ENCODE measurements around the gene BMPR1B.

Gene BMPR1B

GRCh38 chr4:94801016-94801415 lies 43.3 kb downstream of the BMPR1B start:
- Histone ChIP-seq H3K4me1 (ENCODE audit: control insufficient read depth, insufficient read depth, low read length, poor library complexity, severe bottlenecking) (no peaks in the 10 kb centered on the region), H3K36me3 (ENCODE audit: control insufficient read depth, insufficient read depth, low read length) (no peaks in the 10 kb centered on the region), H3K9me3 (ENCODE audit: control insufficient read depth, low read length) (no peaks in the 10 kb centered on the region), H3K27me3 (replicated peaks; ENCODE audit: control insufficient read depth, insufficient read depth, low read length, poor library complexity, severe bottlenecking) (no peaks in the 10 kb centered on the region), H3K4me3 (ENCODE audit: insufficient read depth, low read depth, low read length, poor library complexity, severe bottlenecking) (no peak overlapping the region), H3K27ac (ENCODE audit: insufficient read depth, low read length, poor library complexity, severe bottlenecking) (no peak overlapping the region)
- DNase-seq: no peak

- H3K36me3 ChIP-seq (ENCODE audit: control insufficient read depth, insufficient read depth, low read length): no peaks in the 10 kb centered on the region
- no peaks in the 10 kb centered on the region for H3K9me3 ChIP-seq (ENCODE audit: control insufficient read depth, low read length)
- H3K4me3 ChIP-seq (ENCODE audit: insufficient read depth, low read depth, low read length, poor library complexity, severe bottlenecking): no peak overlapping the region
- H3K27ac ChIP-seq (ENCODE audit: insufficient read depth, low read length, poor library complexity, severe bottlenecking): no peak overlapping the region
- DNase-seq: no peak
- H3K27me3 ChIP-seq (replicated peaks; ENCODE audit: control insufficient read depth, insufficient read depth, low read length, poor library complexity, severe bottlenecking): no peaks in the 10 kb centered on the region
- H3K4me1 ChIP-seq (ENCODE audit: control insufficient read depth, insufficient read depth, low read length, poor library complexity, severe bottlenecking): no peaks in the 10 kb centered on the region
Measured at GRCh38 chr4:94802091-94802490, 44.3 kb downstream of the BMPR1B start.

DNA sequence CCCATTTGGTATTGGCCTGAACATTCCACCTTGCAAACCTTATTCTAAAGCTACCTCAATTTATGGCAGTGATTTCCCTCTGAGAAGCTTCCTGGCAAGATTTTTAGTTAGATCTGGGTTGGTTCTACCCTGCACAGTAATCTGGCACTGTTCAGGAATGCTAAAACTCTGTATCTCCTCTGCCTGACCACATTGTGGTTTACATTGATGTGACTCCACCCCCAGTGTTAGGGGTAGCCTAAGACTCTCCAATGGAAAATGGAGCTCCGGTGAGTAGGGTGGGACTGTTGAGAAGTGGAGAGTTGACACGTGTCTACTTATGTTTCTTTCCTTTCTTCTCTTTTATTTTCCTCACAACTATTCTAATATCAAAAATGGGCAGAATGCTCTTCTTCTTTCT lies 45.4 kb downstream of the BMPR1B start:
- no peaks in the 10 kb centered on the region for H3K27me3 ChIP-seq (replicated peaks; ENCODE audit: control insufficient read depth, insufficient read depth, low read length, poor library complexity, severe bottlenecking)
- DNase-seq: no peak
- no peak overlapping the region for H3K27ac ChIP-seq (ENCODE audit: insufficient read depth, low read length, poor library complexity, severe bottlenecking)
- H3K4me1 ChIP-seq (ENCODE audit: control insufficient read depth, insufficient read depth, low read length, poor library complexity, severe bottlenecking): no peaks in the 10 kb centered on the region
- H3K4me3 ChIP-seq (ENCODE audit: insufficient read depth, low read depth, low read length, poor library complexity, severe bottlenecking): no peak overlapping the region
- H3K9me3 ChIP-seq (ENCODE audit: control insufficient read depth, low read length): no peaks in the 10 kb centered on the region
- H3K36me3 ChIP-seq (ENCODE audit: control insufficient read depth, insufficient read depth, low read length): no peaks in the 10 kb centered on the region

DNA sequence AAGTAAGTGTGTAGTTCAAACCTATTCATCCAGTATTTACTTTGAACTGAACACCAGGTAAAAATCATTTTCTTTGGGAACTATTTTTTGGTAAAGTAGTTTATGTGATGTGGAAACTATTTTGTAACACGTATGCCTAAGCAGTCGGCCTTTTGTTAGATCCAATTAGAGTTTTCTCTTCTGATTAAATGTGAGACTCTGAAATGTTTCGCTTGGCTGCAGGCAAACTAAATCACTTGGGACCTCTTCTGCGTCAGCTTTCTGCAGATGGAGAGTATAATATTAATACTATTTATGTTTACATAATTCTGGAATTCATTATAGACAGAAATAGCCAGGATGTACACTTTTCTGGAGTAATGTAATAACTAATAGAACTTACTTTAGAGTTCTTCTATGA lies 46.9 kb downstream of the BMPR1B start:
- H3K36me3 ChIP-seq (ENCODE audit: control insufficient read depth, insufficient read depth, low read length): no peaks in the 10 kb centered on the region
- H3K4me1 ChIP-seq (ENCODE audit: control insufficient read depth, insufficient read depth, low read length, poor library complexity, severe bottlenecking): no peaks in the 10 kb centered on the region
- H3K27me3 ChIP-seq (replicated peaks; ENCODE audit: control insufficient read depth, insufficient read depth, low read length, poor library complexity, severe bottlenecking): no peaks in the 10 kb centered on the region
- H3K27ac ChIP-seq (ENCODE audit: insufficient read depth, low read length, poor library complexity, severe bottlenecking): no peak overlapping the region
- no peak for DNase-seq
- no peak overlapping the region for H3K4me3 ChIP-seq (ENCODE audit: insufficient read depth, low read depth, low read length, poor library complexity, severe bottlenecking)
- H3K9me3 ChIP-seq (ENCODE audit: control insufficient read depth, low read length): no peaks in the 10 kb centered on the region

DNA sequence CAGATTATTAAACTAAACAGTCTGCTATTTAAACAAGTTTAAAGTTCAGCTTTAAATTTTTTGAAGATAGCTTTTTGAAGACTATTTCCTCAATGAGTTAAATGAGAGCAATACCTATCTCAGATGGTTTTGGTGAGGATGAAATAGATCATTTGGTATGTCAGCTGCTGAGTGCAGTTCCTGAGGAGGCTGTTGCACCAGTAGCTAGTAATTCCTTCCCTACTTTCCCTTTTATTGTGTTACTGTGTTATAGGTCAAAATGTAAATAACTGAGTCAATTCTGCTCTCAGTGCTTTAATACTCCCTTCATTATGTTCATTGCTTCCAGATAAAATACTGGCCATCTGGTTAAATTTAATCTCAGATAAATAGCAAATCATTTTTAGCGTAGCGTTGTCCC lies 48.6 kb downstream of the BMPR1B start:
- H3K27me3 ChIP-seq (replicated peaks; ENCODE audit: control insufficient read depth, insufficient read depth, low read length, poor library complexity, severe bottlenecking): no peaks in the 10 kb centered on the region
- no peaks in the 10 kb centered on the region for H3K9me3 ChIP-seq (ENCODE audit: control insufficient read depth, low read length)
- H3K36me3 ChIP-seq (ENCODE audit: control insufficient read depth, insufficient read depth, low read length): no peaks in the 10 kb centered on the region
- no peak for DNase-seq
- no peak overlapping the region for H3K4me3 ChIP-seq (ENCODE audit: insufficient read depth, low read depth, low read length, poor library complexity, severe bottlenecking)
- no peaks in the 10 kb centered on the region for H3K4me1 ChIP-seq (ENCODE audit: control insufficient read depth, insufficient read depth, low read length, poor library complexity, severe bottlenecking)
- H3K27ac ChIP-seq (ENCODE audit: insufficient read depth, low read length, poor library complexity, severe bottlenecking): no peak overlapping the region

DNA sequence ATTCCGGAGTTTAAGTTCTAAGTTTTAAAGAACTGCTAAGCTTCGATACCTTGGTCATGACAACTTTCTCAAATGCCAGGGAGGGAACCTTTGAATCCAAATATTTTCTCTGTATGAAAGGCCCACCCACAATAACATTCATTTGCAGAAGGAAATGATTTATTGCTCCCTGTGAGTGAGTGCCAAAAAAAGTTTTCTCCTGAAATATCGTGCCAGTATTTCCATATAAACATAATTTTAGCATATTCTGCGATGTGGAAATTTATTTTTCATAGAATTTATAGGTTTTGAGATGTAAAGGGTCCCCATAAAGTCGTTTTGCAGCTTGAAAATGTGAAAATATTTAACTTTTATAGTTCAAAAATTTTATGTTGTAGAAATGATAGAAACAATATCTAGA lies 53.9 kb downstream of the BMPR1B start:
- Histone ChIP-seq H3K27ac (ENCODE audit: insufficient read depth, low read length, poor library complexity, severe bottlenecking) (no peak overlapping the region), H3K4me1 (ENCODE audit: control insufficient read depth, insufficient read depth, low read length, poor library complexity, severe bottlenecking) (no peaks in the 10 kb centered on the region), H3K27me3 (replicated peaks; ENCODE audit: control insufficient read depth, insufficient read depth, low read length, poor library complexity, severe bottlenecking) (no peaks in the 10 kb centered on the region), H3K9me3 (ENCODE audit: control insufficient read depth, low read length) (no peaks in the 10 kb centered on the region), H3K4me3 (ENCODE audit: insufficient read depth, low read depth, low read length, poor library complexity, severe bottlenecking) (no peak overlapping the region), H3K36me3 (ENCODE audit: control insufficient read depth, insufficient read depth, low read length) (no peaks in the 10 kb centered on the region)
- DNase-seq: no peak

DNA sequence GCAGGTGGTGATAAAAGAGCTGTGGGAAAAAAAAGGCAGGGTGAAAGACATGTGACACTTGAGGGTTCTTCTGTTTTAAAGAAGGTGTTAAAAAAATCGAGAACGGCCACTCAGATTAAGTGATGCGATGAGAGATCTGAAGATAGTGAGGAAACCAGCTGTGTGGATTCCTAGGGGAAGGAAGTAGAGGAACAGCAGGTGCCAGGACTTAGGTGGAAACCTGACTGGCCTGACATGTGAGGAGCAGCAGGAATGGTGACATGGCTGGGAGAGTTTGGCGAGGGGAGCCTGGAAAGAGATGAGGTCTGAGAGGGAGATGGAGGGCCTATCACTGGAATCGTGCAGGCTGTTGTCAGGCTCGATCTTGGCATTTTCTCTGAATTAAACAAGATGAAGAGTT lies 55.5 kb downstream of the BMPR1B start:
- no peak for DNase-seq
- no peaks in the 10 kb centered on the region for H3K4me1 ChIP-seq (ENCODE audit: control insufficient read depth, insufficient read depth, low read length, poor library complexity, severe bottlenecking)
- H3K27me3 ChIP-seq (replicated peaks; ENCODE audit: control insufficient read depth, insufficient read depth, low read length, poor library complexity, severe bottlenecking): no peaks in the 10 kb centered on the region
- H3K27ac ChIP-seq (ENCODE audit: insufficient read depth, low read length, poor library complexity, severe bottlenecking): no peak overlapping the region
- H3K9me3 ChIP-seq (ENCODE audit: control insufficient read depth, low read length): no peaks in the 10 kb centered on the region
- H3K4me3 ChIP-seq (ENCODE audit: insufficient read depth, low read depth, low read length, poor library complexity, severe bottlenecking): no peak overlapping the region
- H3K36me3 ChIP-seq (ENCODE audit: control insufficient read depth, insufficient read depth, low read length): no peaks in the 10 kb centered on the region

DNA sequence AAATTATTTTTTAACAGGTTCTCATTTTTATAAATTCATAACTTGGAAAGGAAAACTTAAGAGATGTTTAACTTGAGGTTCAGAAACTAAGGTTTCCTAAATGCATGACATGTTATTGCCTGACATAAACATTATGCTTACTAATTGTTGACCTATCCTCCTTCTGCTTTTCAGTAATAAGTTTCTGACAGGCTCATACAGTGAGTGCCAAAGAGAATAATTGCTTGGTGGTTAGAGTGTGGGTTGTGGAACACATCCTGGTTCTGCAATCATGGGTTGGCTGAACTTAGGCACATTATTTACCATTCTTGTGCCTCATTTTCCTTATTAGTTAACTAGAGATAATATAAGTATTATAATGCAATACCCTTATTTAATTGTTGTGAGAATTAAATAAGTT lies 56.5 kb downstream of the BMPR1B start:
- no peaks in the 10 kb centered on the region for H3K27me3 ChIP-seq (replicated peaks; ENCODE audit: control insufficient read depth, insufficient read depth, low read length, poor library complexity, severe bottlenecking)
- H3K4me1 ChIP-seq (ENCODE audit: control insufficient read depth, insufficient read depth, low read length, poor library complexity, severe bottlenecking): no peaks in the 10 kb centered on the region
- DNase-seq: no peak
- H3K4me3 ChIP-seq (ENCODE audit: insufficient read depth, low read depth, low read length, poor library complexity, severe bottlenecking): no peak overlapping the region
- no peaks in the 10 kb centered on the region for H3K9me3 ChIP-seq (ENCODE audit: control insufficient read depth, low read length)
- no peaks in the 10 kb centered on the region for H3K36me3 ChIP-seq (ENCODE audit: control insufficient read depth, insufficient read depth, low read length)
- no peak overlapping the region for H3K27ac ChIP-seq (ENCODE audit: insufficient read depth, low read length, poor library complexity, severe bottlenecking)

- H3K4me3 ChIP-seq (ENCODE audit: insufficient read depth, low read depth, low read length, poor library complexity, severe bottlenecking): no peak overlapping the region
- DNase-seq: no peak
- H3K9me3 ChIP-seq (ENCODE audit: control insufficient read depth, low read length): no peaks in the 10 kb centered on the region
- no peaks in the 10 kb centered on the region for H3K4me1 ChIP-seq (ENCODE audit: control insufficient read depth, insufficient read depth, low read length, poor library complexity, severe bottlenecking)
- H3K27ac ChIP-seq (ENCODE audit: insufficient read depth, low read length, poor library complexity, severe bottlenecking): no peak overlapping the region
- no peaks in the 10 kb centered on the region for H3K36me3 ChIP-seq (ENCODE audit: control insufficient read depth, insufficient read depth, low read length)
- no peaks in the 10 kb centered on the region for H3K27me3 ChIP-seq (replicated peaks; ENCODE audit: control insufficient read depth, insufficient read depth, low read length, poor library complexity, severe bottlenecking)
Measured at GRCh38 chr4:94819371-94820168, 61.8 kb downstream of the BMPR1B start.

- no peaks in the 10 kb centered on the region for H3K9me3 ChIP-seq (ENCODE audit: control insufficient read depth, low read length)
- no peak overlapping the region for H3K4me3 ChIP-seq (ENCODE audit: insufficient read depth, low read depth, low read length, poor library complexity, severe bottlenecking)
- no peak overlapping the region for H3K27ac ChIP-seq (ENCODE audit: insufficient read depth, low read length, poor library complexity, severe bottlenecking)
- no peaks in the 10 kb centered on the region for H3K27me3 ChIP-seq (replicated peaks; ENCODE audit: control insufficient read depth, insufficient read depth, low read length, poor library complexity, severe bottlenecking)
- DNase-seq: no peak
- H3K36me3 ChIP-seq (ENCODE audit: control insufficient read depth, insufficient read depth, low read length): no peaks in the 10 kb centered on the region
- H3K4me1 ChIP-seq (ENCODE audit: control insufficient read depth, insufficient read depth, low read length, poor library complexity, severe bottlenecking): no peaks in the 10 kb centered on the region
Measured at GRCh38 chr4:94826206-94826605, 68.5 kb downstream of the BMPR1B start.
